Measurements from ENCODE around the gene C1orf167. TPM values are rescaled to one million over a fixed set of nuclear protein-coding genes. Genes with fewer than 3 reads are reported as not detected.

Gene C1orf167
- total and polyA plus RNA-seq, 4 donors: 0.37 TPM; not detected in 3

DNA sequence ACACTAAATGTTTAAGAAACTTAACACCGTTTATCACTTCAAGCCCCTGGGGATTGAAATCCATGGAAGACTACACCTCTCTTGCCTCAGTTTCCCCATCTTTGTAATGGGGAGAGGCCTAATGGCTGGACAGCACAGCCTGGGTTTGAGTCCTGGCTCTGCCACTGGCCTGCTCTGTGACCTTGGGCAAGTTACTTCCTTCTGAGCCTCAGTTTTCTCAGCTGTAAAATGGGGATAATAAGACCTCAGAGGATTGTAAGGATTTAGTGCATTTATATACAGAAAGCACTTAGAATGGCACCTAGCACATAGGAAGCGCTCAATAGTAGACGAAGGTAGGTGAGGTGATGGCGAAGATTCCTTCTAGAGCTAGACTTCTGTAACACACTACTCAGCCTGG lies 20.5 kb upstream of the C1orf167 start:
- Histone ChIP-seq H3K9me3 (ENCODE audit: control insufficient read depth in 4 of 4, low read length in 3 of 4) (no peaks in the 10 kb centered on the region), H3K9ac (ENCODE audit: low read depth in 1 of 2, low read length in 2 of 2) (no peak overlapping the region), H3K27ac (ENCODE audit: low read depth in 1 of 2, low read length in 2 of 2) (no peak overlapping the region), H3K27me3 (ENCODE audit: control insufficient read depth in 4 of 4, insufficient read depth in 4 of 4, low read length in 3 of 4) (no peaks in the 10 kb centered on the region), H3K4me3 (ENCODE audit: low read depth in 1 of 3, low read length in 3 of 3) (no peak overlapping the region), H3K4me1 (ENCODE audit: control insufficient read depth in 4 of 4, insufficient read depth in 4 of 4, low read length in 3 of 4) (peaks cover 1 to 8% (median 7%) of the 10 kb centered on the region in 4 donors), H3K36me3 (ENCODE audit: control insufficient read depth in 4 of 4, insufficient read depth in 3 of 4, low read depth in 1 of 4, low read length in 3 of 4) (peaks cover 0 to 9% (median 0%) of the 10 kb centered on the region in 4 donors)
- 94% methylated on average over 4 of the region's 4 CpGs for WGBS
- DNase-seq (ENCODE audit: low spot score): no peak
- TF ChIP-seq, protein P1, sequence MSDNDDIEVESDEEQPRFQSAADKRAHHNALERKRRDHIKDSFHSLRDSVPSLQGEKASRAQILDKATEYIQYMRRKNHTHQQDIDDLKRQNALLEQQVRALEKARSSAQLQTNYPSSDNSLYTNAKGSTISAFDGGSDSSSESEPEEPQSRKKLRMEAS (IDR thresholded peaks at IDR 0.05): no peak
- TF ChIP-seq RXRA (IDR thresholded peaks at IDR 0.05): no peak
- TF ChIP-seq, protein P2, sequence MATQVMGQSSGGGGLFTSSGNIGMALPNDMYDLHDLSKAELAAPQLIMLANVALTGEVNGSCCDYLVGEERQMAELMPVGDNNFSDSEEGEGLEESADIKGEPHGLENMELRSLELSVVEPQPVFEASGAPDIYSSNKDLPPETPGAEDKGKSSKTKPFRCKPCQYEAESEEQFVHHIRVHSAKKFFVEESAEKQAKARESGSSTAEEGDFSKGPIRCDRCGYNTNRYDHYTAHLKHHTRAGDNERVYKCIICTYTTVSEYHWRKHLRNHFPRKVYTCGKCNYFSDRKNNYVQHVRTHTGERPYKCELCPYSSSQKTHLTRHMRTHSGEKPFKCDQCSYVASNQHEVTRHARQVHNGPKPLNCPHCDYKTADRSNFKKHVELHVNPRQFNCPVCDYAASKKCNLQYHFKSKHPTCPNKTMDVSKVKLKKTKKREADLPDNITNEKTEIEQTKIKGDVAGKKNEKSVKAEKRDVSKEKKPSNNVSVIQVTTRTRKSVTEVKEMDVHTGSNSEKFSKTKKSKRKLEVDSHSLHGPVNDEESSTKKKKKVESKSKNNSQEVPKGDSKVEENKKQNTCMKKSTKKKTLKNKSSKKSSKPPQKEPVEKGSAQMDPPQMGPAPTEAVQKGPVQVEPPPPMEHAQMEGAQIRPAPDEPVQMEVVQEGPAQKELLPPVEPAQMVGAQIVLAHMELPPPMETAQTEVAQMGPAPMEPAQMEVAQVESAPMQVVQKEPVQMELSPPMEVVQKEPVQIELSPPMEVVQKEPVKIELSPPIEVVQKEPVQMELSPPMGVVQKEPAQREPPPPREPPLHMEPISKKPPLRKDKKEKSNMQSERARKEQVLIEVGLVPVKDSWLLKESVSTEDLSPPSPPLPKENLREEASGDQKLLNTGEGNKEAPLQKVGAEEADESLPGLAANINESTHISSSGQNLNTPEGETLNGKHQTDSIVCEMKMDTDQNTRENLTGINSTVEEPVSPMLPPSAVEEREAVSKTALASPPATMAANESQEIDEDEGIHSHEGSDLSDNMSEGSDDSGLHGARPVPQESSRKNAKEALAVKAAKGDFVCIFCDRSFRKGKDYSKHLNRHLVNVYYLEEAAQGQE (IDR thresholded peaks at IDR 0.05): no peak
- TF ChIP-seq YY1 (IDR thresholded peaks at IDR 0.05): no peak

DNA sequence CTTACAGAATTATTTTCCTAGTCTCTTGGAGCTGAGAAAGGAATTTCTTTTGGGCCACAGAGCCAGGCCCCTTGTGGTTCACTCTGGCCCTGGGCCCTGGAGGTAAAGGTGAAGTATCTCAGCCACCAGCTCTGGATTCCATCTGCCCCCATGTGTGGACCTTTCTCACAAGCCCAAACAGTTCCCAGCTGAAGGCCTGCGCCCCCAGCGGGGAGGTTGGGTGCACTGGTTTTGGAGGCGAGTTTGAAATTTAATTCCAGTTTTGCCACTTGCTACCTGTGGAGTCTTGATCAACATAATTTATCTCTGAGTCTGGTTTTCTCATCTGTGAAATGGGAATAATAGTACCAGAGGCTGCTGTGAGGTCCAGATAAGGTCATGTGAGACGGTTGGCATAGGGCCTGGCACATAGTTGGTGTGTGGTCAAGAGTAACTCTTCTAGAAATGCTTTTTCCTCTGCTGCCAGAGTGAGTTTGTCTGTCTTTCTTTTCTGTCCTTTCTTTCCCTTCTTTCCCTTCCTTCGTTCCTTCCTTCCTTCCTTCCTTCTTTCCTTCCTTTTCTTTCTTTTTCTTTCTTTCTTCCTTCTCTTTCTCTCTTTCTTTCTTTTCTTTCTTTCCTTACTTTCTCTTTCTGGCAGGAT lies 20.0 kb upstream of the C1orf167 start:
- TF ChIP-seq FOXA2 (IDR thresholded peaks at IDR 0.05) (no peak), SP1 (IDR thresholded peaks at IDR 0.05) (no peak), NR2F2 (IDR thresholded peaks at IDR 0.05) (no peak), GABPA (IDR thresholded peaks at IDR 0.05 in 1 of 2, conservative IDR thresholded peaks at IDR 0.05 in 1 of 2) (no peak), RXRA (IDR thresholded peaks at IDR 0.05) (no peak), HNF4G (IDR thresholded peaks at IDR 0.05) (no peak), FOXA1 (IDR thresholded peaks at IDR 0.05) (no peak)
- TF ChIP-seq, protein P1 (IDR thresholded peaks at IDR 0.05): no peak
- TF ChIP-seq, protein P3, sequence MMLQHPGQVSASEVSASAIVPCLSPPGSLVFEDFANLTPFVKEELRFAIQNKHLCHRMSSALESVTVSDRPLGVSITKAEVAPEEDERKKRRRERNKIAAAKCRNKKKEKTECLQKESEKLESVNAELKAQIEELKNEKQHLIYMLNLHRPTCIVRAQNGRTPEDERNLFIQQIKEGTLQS (IDR thresholded peaks at IDR 0.05): no peak
- TF ChIP-seq, protein P4, sequence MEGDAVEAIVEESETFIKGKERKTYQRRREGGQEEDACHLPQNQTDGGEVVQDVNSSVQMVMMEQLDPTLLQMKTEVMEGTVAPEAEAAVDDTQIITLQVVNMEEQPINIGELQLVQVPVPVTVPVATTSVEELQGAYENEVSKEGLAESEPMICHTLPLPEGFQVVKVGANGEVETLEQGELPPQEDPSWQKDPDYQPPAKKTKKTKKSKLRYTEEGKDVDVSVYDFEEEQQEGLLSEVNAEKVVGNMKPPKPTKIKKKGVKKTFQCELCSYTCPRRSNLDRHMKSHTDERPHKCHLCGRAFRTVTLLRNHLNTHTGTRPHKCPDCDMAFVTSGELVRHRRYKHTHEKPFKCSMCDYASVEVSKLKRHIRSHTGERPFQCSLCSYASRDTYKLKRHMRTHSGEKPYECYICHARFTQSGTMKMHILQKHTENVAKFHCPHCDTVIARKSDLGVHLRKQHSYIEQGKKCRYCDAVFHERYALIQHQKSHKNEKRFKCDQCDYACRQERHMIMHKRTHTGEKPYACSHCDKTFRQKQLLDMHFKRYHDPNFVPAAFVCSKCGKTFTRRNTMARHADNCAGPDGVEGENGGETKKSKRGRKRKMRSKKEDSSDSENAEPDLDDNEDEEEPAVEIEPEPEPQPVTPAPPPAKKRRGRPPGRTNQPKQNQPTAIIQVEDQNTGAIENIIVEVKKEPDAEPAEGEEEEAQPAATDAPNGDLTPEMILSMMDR (IDR thresholded peaks at IDR 0.05; ENCODE audit: low read depth, low read length, missing input control): no peak
- TF ChIP-seq, protein P5, sequence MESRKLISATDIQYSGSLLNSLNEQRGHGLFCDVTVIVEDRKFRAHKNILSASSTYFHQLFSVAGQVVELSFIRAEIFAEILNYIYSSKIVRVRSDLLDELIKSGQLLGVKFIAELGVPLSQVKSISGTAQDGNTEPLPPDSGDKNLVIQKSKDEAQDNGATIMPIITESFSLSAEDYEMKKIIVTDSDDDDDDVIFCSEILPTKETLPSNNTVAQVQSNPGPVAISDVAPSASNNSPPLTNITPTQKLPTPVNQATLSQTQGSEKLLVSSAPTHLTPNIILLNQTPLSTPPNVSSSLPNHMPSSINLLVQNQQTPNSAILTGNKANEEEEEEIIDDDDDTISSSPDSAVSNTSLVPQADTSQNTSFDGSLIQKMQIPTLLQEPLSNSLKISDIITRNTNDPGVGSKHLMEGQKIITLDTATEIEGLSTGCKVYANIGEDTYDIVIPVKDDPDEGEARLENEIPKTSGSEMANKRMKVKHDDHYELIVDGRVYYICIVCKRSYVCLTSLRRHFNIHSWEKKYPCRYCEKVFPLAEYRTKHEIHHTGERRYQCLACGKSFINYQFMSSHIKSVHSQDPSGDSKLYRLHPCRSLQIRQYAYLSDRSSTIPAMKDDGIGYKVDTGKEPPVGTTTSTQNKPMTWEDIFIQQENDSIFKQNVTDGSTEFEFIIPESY (IDR thresholded peaks at IDR 0.05): no peak
- Histone ChIP-seq H3K4me3 (ENCODE audit: low read depth in 1 of 3, low read length in 3 of 3) (no peak overlapping the region), H3K27ac (ENCODE audit: low read depth in 1 of 2, low read length in 2 of 2) (no peak overlapping the region), H3K4me1 (ENCODE audit: control insufficient read depth in 4 of 4, insufficient read depth in 4 of 4, low read length in 3 of 4) (peaks cover 0 to 3% (median 3%) of the 10 kb centered on the region in 4 donors), H3K9ac (ENCODE audit: low read depth in 1 of 2, low read length in 2 of 2) (no peak overlapping the region), H3K36me3 (ENCODE audit: control insufficient read depth in 4 of 4, insufficient read depth in 3 of 4, low read depth in 1 of 4, low read length in 3 of 4) (peaks cover 0 to 9% (median 0%) of the 10 kb centered on the region in 4 donors), H3K27me3 (ENCODE audit: control insufficient read depth in 4 of 4, insufficient read depth in 4 of 4, low read length in 3 of 4) (no peaks in the 10 kb centered on the region), H3K9me3 (ENCODE audit: control insufficient read depth in 4 of 4, low read length in 3 of 4) (no peaks in the 10 kb centered on the region)
- WGBS: 91% methylated on average over 5 of the region's 5 CpGs
- DNase-seq (ENCODE audit: low spot score): no peak
